GM12878 (cell line): Measurements from ENCODE around the gene CLSTN2. TPM values are rescaled to one million over a fixed set of nuclear protein-coding genes. Genes with fewer than 3 reads are reported as not detected.

Source experiments
- ATAC-seq: fragments of 200-7000 bp; cut with Tn5 transposase; 3 replicates; pipeline ENCODE4 v1.9.1; 2020; ENCODE audit warnings: mild to moderate bottlenecking, moderate library complexity
- BruUV-seq: library from RNA; stranded (reverse); fragments of 400-500 nt; replicated peaks from 2 replicates; lab custom pipeline; 2021; lab: Mats Ljungman, UMichigan
- CTCF ChIA-PET: fragments of 300-600 bp; sonication (Branson Sonifier 250); formaldehyde crosslinking; extraction: SDS; loops from one replicate; lab custom pipeline; 2021; ENCODE audit warnings: inconsistent platforms; lab: Yijun Ruan, JAX
- POLR2A ChIA-PET: fragments of 350-600 bp; formaldehyde crosslinking; extraction: SDS; loops from one replicate; lab custom pipeline; 2021; ENCODE audit warnings: inconsistent platforms; lab: Charles Lee
- RAD21 ChIA-PET: fragments of 300-600 bp; sonication (Branson Sonifier 250); formaldehyde crosslinking; loops from one replicate; lab custom pipeline; 2023; ENCODE audit warnings: antibody characterized with exemption; ENCODE audit not compliant: unreplicated experiment; lab: Charles Lee
- SMC1A ChIA-PET: fragments of 300-600 bp; sonication (Branson Sonifier 250); formaldehyde crosslinking; loops from one replicate; lab custom pipeline; 2023; ENCODE audit not compliant: unreplicated experiment, uncharacterized antibody; lab: Charles Lee
- DNase-seq: peaks from one replicate; pipeline ENCODE4 v3.0.0-alpha.2; 2011; ENCODE audit warnings: low read depth, low spot score
- FAIRE-seq: peaks from 3 replicates; lab custom pipeline; 2011; peaks lifted over from hg19 to GRCh38; lab: Jason Lieb, UNC
- H2AFZ ChIP-seq: 2 replicates; pipeline ENCODE4 v1.6.0; 2011; ENCODE audit warnings: low read depth, low read length, control low read depth; ENCODE audit not compliant: control insufficient read depth
- H3K27ac ChIP-seq: 2 replicates; pipeline ENCODE4 v1.5.1; 2011; ENCODE audit warnings: control low read depth; ENCODE audit not compliant: control insufficient read depth, insufficient read depth
- H3K27me3 ChIP-seq, 2 experiments: replicated peaks in 1 of 2; 2 replicates each; pipeline versions ENCODE4 v1.6.0 to v1.6.1; 2011; ENCODE audit warnings: low read length in 1 of 2; ENCODE audit not compliant: control insufficient read depth in 2 of 2, insufficient read depth in 2 of 2
- H3K36me3 ChIP-seq, 2 experiments: 2 replicates each; pipeline ENCODE4 v1.5.1; 2011; ENCODE audit warnings: low read length in 1 of 2; ENCODE audit not compliant: control insufficient read depth in 2 of 2, insufficient read depth in 2 of 2
- H3K4me1 ChIP-seq: 2 replicates; pipeline ENCODE4 v1.6.1; 2011; ENCODE audit warnings: mild to moderate bottlenecking, low read length, moderate library complexity, mixed read lengths; ENCODE audit not compliant: control insufficient read depth, insufficient read depth
- H3K4me2 ChIP-seq: 2 replicates; pipeline ENCODE4 v1.6.0; 2011; ENCODE audit warnings: control low read depth; ENCODE audit not compliant: control insufficient read depth, insufficient read depth
- H3K4me3 ChIP-seq: fragments of 200-600 bp; sonication (generic); 2 replicates; pipeline ENCODE4 v1.5.1; 2016
- H3K79me2 ChIP-seq: 2 replicates; pipeline ENCODE4 v1.6.0; 2011; ENCODE audit warnings: low read length; ENCODE audit not compliant: control insufficient read depth, insufficient read depth
- H3K9ac ChIP-seq: 2 replicates; pipeline ENCODE4 v1.8.0; 2011; ENCODE audit warnings: low read length, control low read depth, mixed read lengths; ENCODE audit not compliant: control insufficient read depth, insufficient read depth
- H3K9me3 ChIP-seq: replicated peaks from 3 replicates; pipeline ENCODE4 v1.5.1; 2011; ENCODE audit warnings: mild to moderate bottlenecking, low read length; ENCODE audit not compliant: control insufficient read depth, insufficient read depth
- H4K20me1 ChIP-seq: 2 replicates; pipeline ENCODE4 v1.6.0; 2011; ENCODE audit not compliant: control insufficient read depth, insufficient read depth
- ASH2L ChIP-seq: fragments of 300-600, 200-600 bp; sonication (generic); IDR thresholded peaks from 2 replicates; pipeline ENCODE4 v1.6.1; 2017; ENCODE audit warnings: low read depth, mild to moderate bottlenecking, borderline replicate concordance
- BACH1 ChIP-seq: fragments of 450-650 bp; IDR thresholded peaks from 2 replicates; pipeline ENCODE4 v1.6.1; 2017; ENCODE audit warnings: mild to moderate bottlenecking, borderline replicate concordance
- BMI1 ChIP-seq: fragments of 450-650 bp; IDR thresholded peaks from 2 replicates; pipeline ENCODE4 v1.6.1; 2016; ENCODE audit warnings: mild to moderate bottlenecking, moderate library complexity, borderline replicate concordance
- BRCA1 ChIP-seq: IDR thresholded peaks from 2 replicates; pipeline ENCODE4 v1.6.1; 2011; ENCODE audit warnings: low read depth, low read length, improper control_type of control experiment
- CBFB ChIP-seq: IDR thresholded peaks from 2 replicates; pipeline ENCODE4 v1.6.1; 2016; ENCODE audit warnings: antibody characterized with exemption, low read depth
- DPF2 ChIP-seq: fragments of 450-650 bp; IDR thresholded peaks from 2 replicates; pipeline ENCODE4 v1.6.1; 2017; ENCODE audit warnings: mild to moderate bottlenecking
- E2F4 ChIP-seq: IDR thresholded peaks from 2 replicates; pipeline ENCODE4 v1.6.1; 2012; ENCODE audit warnings: low read depth, low read length, improper control_type of control experiment
- EED ChIP-seq: sonication (generic); IDR thresholded peaks from 2 replicates; pipeline ENCODE4 v1.6.1; 2016; ENCODE audit warnings: antibody characterized with exemption, low read depth
- EZH2 ChIP-seq: IDR thresholded peaks from 2 replicates; pipeline ENCODE4 v1.6.1; 2012; ENCODE audit warnings: low read depth, mild to moderate bottlenecking, control low read depth, inconsistent platforms, low read length, borderline replicate concordance; ENCODE audit not compliant: control insufficient read depth
- HDAC2 ChIP-seq: fragments of 200-600 bp; sonication (generic); IDR thresholded peaks from 2 replicates; pipeline ENCODE4 v1.6.1; 2017
- HDAC6 ChIP-seq: fragments of 200-600 bp; sonication (generic); IDR thresholded peaks from one replicate; pipeline ENCODE4 v1.8.0; 2017; ENCODE audit warnings: antibody characterized with exemption; ENCODE audit not compliant: unreplicated experiment
- IRF4 ChIP-seq: IDR thresholded peaks from 2 replicates; pipeline ENCODE4 v1.6.1; 2011; ENCODE audit warnings: low read depth, low read length
- WGBS: methylation state at CpG from one replicate; pipeline ENCODE4 v1.1.6; 2016; ENCODE audit warnings: low lambda C conversion rate; ENCODE audit not compliant: insufficient replicate concordance, insufficient coverage; ENCODE audit errors: missing lambda C conversion rate; 5-methylcytosine and 5-hydroxymethylcytosine counted together
- in situ Hi-C: fragments of 300-500 bp; cut with MboI; formaldehyde crosslinking; loops from 9 replicates; pipeline ENCODE4 v1.14.3; 2018; ENCODE audit warnings: mixed read lengths
- intact Hi-C: fragments of 100-400 bp; cut with micrococcal nuclease; formaldehyde crosslinking; loops from one replicate; pipeline ENCODE4 v1.14.2; 2022; ENCODE audit not compliant: unreplicated experiment
- polyA plus RNA-seq, 11 experiments: library from polyadenylated mRNA; depleted of rRNA in 4 of 11; unstranded in 6 of 11; stranded (reverse) in 5 of 11; fragments of >200 nt; fragmentation: Nextera tagmentation in 4 of 11; fragmentation: Illumina TruSeq in 1 of 11; extraction: Ambion mirVana in 4 of 11; extraction: Trizol in 1 of 11; gene quantifications; 1 replicate in 1 of 11; 2 replicates in 10 of 11; pipeline versions ENCODE4 v1.2.1 to v1.2.3, GENCODE V29; 2011 to 2016; ENCODE audit warnings: inconsistent platforms in 2 of 11, missing spikeins in 2 of 11, low read depth in 1 of 11
- total RNA-seq, 4 experiments: library from RNA; depleted of rRNA in 3 of 4; stranded (reverse); fragments of >200 nt in 3 of 4; fragmentation: Illumina TruSeq in 1 of 4; extraction: Trizol in 1 of 4; gene quantifications; 2 replicates each; pipeline versions ENCODE4 v1.2.1 to v1.2.3, GENCODE V29; 2013 to 2021

CLSTN2 gene
- total and polyA plus RNA-seq, 10 of the 15 experiments (the other 5 are each of a cell fraction or from before 2014, with no cell fraction given) = under 0.01 to 0.10 (median under 0.01) TPM; not detected in 5

GRCh38 chr3:140164156-140164555, 229.2 kb downstream of the CLSTN2 start:
- ATAC-seq = no peak

More at GRCh38 chr3:140164156-140164555, 229.2 kb downstream of the CLSTN2 start:
- Histone ChIP-seq H3K36me3 (no peaks in the 10 kb centered on the region), H3K9me3 (no peaks in the 10 kb centered on the region), H3K4me2 (no peak overlapping the region), H3K27me3 (no peaks in the 10 kb centered on the region), H3K79me2 (no peaks in the 10 kb centered on the region), H3K27ac (no peak overlapping the region), H3K4me3 (no peak overlapping the region), H3K4me1 (no peaks in the 10 kb centered on the region), H3K9ac (no peak overlapping the region), H2AFZ (no peak overlapping the region), H4K20me1 (no peaks in the 10 kb centered on the region)
- FAIRE-seq = no peak
- intact Hi-C loops (loop anchor here (5.0 kb wide), 1 partner anchor 53 kb away; no protein-coding TSS in a partner anchor), in situ Hi-C loops (no loop called here)
- SMC1A ChIA-PET = no interaction called here
- RAD21 ChIA-PET = interaction anchor here (1.8 kb wide), 1 partner anchor 13 kb away, joined by 4 read pairs; no protein-coding TSS in a partner anchor
- CTCF ChIA-PET = interaction anchor here (0.7 to 1.7 kb wide), 4 partner anchors 13 to 52 kb away, joined by 3 to 4 read pairs (median 4); no protein-coding TSS in a partner anchor
- TF ChIP-seq EED (no peak), IRF4 (no peak), ASH2L (no peak), BMI1 (no peak), HDAC6 (no peak), EZH2 (no peak), BRCA1 (no peak), CBFB (no peak), BACH1 (no peak), DPF2 (no peak), HDAC2 (no peak), E2F4 (no peak)
- WGBS = 32% methylated on average over 2 of the region's 2 CpGs
- POLR2A ChIA-PET = no interaction called here
- BruUV-seq = no TSS peak
- DNase-seq = no peak
